IMR-90 (cell line): ENCODE measurements around the gene CD81. TPM values are rescaled to one million over a fixed set of nuclear protein-coding genes. Genes with fewer than 3 reads are reported as not detected.

ENCODE experiments used
- ATAC-seq: fragments of 200-7000 bp; cut with Tn5 transposase; 2 replicates; pipeline ENCODE4 v1.9.1; 2020; ENCODE audit warnings: low read depth, mild to moderate bottlenecking, moderate library complexity
- BruUV-seq: library from RNA; stranded (reverse); fragments of 400-500 nt; replicated peaks from 2 replicates; lab custom pipeline; 2021; lab: Mats Ljungman, UMichigan
- CTCF ChIA-PET: fragments of 300-600 bp; formaldehyde crosslinking; extraction: SDS; loops from one replicate; lab custom pipeline; 2021; ENCODE audit warnings: antibody characterized with exemption; lab: Yijun Ruan, JAX
- POLR2A ChIA-PET: fragments of 300-600 bp; sonication (Branson Sonifier 250); formaldehyde crosslinking; loops from one replicate; lab custom pipeline; 2022; ENCODE audit warnings: antibody characterized with exemption; ENCODE audit not compliant: unreplicated experiment; lab: Charles Lee
- DNase-seq: peaks from one replicate; pipeline ENCODE4 v3.0.0; 2013
- H2AFZ ChIP-seq: replicated peaks from 2 replicates; pipeline ENCODE3; 2013; ENCODE audit warnings: low read length, mild to moderate bottlenecking; ENCODE audit not compliant: poor library complexity
- H2AK5ac ChIP-seq: 2 replicates; pipeline ENCODE4 v1.6.1; 2013; ENCODE audit warnings: low read depth, low read length, inconsistent platforms
- H2AK9ac ChIP-seq: replicated peaks from 2 replicates; pipeline ENCODE3; 2013; ENCODE audit warnings: mild to moderate bottlenecking, low read depth, low read length, moderate library complexity; ENCODE audit not compliant: poor library complexity
- H2BK120ac ChIP-seq: 2 replicates; pipeline ENCODE4 v1.6.1; 2013; ENCODE audit warnings: low read depth, low read length, inconsistent platforms
- H2BK15ac ChIP-seq: 3 replicates; pipeline ENCODE4 v1.6.1; 2013; ENCODE audit warnings: low read depth, low read length, inconsistent platforms
- H2BK20ac ChIP-seq: 2 replicates; pipeline ENCODE4 v1.6.1; 2013; ENCODE audit warnings: low read depth, mild to moderate bottlenecking, inconsistent platforms, low read length, moderate library complexity
- H2BK5ac ChIP-seq: 2 replicates; pipeline ENCODE4 v1.6.1; 2013; ENCODE audit warnings: mild to moderate bottlenecking, low read depth, low read length, inconsistent platforms; ENCODE audit not compliant: poor library complexity, severe bottlenecking
- H3K14ac ChIP-seq: replicated peaks from 2 replicates; pipeline ENCODE4 v1.6.1; 2013; ENCODE audit warnings: low read depth, low read length, inconsistent platforms
- H3K18ac ChIP-seq: 2 replicates; pipeline ENCODE4 v1.6.1; 2013; ENCODE audit warnings: low read depth, low read length, control low read depth
- H3K23ac ChIP-seq: 2 replicates; pipeline ENCODE4 v1.6.1; 2013; ENCODE audit warnings: low read depth, low read length, inconsistent platforms
- H3K27ac ChIP-seq: 2 replicates; pipeline ENCODE4 v1.5.1; 2013; ENCODE audit warnings: mild to moderate bottlenecking, control low read depth, low read length; ENCODE audit not compliant: insufficient read depth
- H3K27me3 ChIP-seq: 2 replicates; pipeline ENCODE4 v1.6.1; 2013; ENCODE audit warnings: low read length; ENCODE audit not compliant: control insufficient read depth, insufficient read depth
- H3K36me3 ChIP-seq: 2 replicates; pipeline ENCODE4 v1.6.1; 2013; ENCODE audit warnings: low read length, mixed read lengths; ENCODE audit not compliant: control insufficient read depth, insufficient read depth
- H3K4ac ChIP-seq: 2 replicates; pipeline ENCODE4 v1.6.1; 2013; ENCODE audit warnings: low read depth, low read length, inconsistent platforms
- H3K4me1 ChIP-seq: 2 replicates; pipeline ENCODE4 v1.6.1; 2013; ENCODE audit warnings: low read length, mixed read lengths; ENCODE audit not compliant: control insufficient read depth, insufficient read depth
- H3K4me2 ChIP-seq: 2 replicates; pipeline ENCODE4 v1.6.1; 2013; ENCODE audit warnings: low read depth, mild to moderate bottlenecking, control low read depth, low read length, moderate library complexity
- H3K4me3 ChIP-seq: 2 replicates; pipeline ENCODE4 v1.5.1; 2013; ENCODE audit warnings: low read depth, mild to moderate bottlenecking, control low read depth, low read length, moderate library complexity; ENCODE audit not compliant: insufficient read depth
- H3K56ac ChIP-seq: 2 replicates; pipeline ENCODE4 v1.6.1; 2013; ENCODE audit warnings: low read length, inconsistent platforms; ENCODE audit not compliant: insufficient read depth; ENCODE audit errors: extremely low read depth
- H3K79me1 ChIP-seq, 2 experiments: 2 replicates each; pipeline ENCODE4 v1.6.1; 2013; ENCODE audit warnings: low read length in 2 of 2, inconsistent platforms in 1 of 2, low read depth in 1 of 2
- H3K9ac ChIP-seq: 2 replicates; pipeline ENCODE4 v1.6.1; 2013; ENCODE audit warnings: low read depth, low read length, control low read depth
- H3K9me1 ChIP-seq: 2 replicates; pipeline ENCODE4 v1.6.1; 2013; ENCODE audit warnings: low read length, inconsistent platforms; ENCODE audit not compliant: insufficient read depth
- H3K9me3 ChIP-seq: 2 replicates; pipeline ENCODE4 v1.6.1; 2013; ENCODE audit warnings: low read length; ENCODE audit not compliant: control insufficient read depth, insufficient read depth
- H4K20me1 ChIP-seq: 2 replicates; pipeline ENCODE4 v1.6.1; 2013; ENCODE audit warnings: low read length, inconsistent platforms; ENCODE audit not compliant: insufficient read depth
- H4K5ac ChIP-seq: 2 replicates; pipeline ENCODE4 v1.6.1; 2013; ENCODE audit warnings: mild to moderate bottlenecking, low read depth, low read length, control low read depth
- H4K8ac ChIP-seq, 2 experiments: 2 replicates each; pipeline ENCODE4 v1.6.1; 2013; ENCODE audit warnings: low read depth in 2 of 2, low read length in 2 of 2, control low read depth in 1 of 2, inconsistent platforms in 1 of 2
- H4K91ac ChIP-seq: 2 replicates; pipeline ENCODE4 v1.6.1; 2013; ENCODE audit warnings: low read depth, low read length, inconsistent platforms; ENCODE audit not compliant: insufficient read depth
- CEBPB ChIP-seq: IDR thresholded peaks from 2 replicates; pipeline ENCODE4 v1.6.1; 2012; ENCODE audit warnings: low read depth, low read length, improper control_type of control experiment
- CTCF ChIP-seq: conservative IDR thresholded peaks from 2 replicates; pipeline ENCODE4 v1.5.1; 2012; ENCODE audit warnings: mild to moderate bottlenecking, low read depth, low read length, improper control_type of control experiment
- ELK1 ChIP-seq: fragments of 150-350 bp; IDR thresholded peaks from 2 replicates; pipeline ENCODE4 v1.6.1; 2016; ENCODE audit warnings: low read depth, mild to moderate bottlenecking, low read length, moderate library complexity, borderline replicate concordance
- MAFK ChIP-seq: IDR thresholded peaks from 2 replicates; pipeline ENCODE4 v1.6.1; 2012; ENCODE audit warnings: low read depth, low read length, improper control_type of control experiment
- MAZ ChIP-seq: IDR thresholded peaks from 2 replicates; pipeline ENCODE4 v1.6.1; 2012; ENCODE audit warnings: low read depth, mild to moderate bottlenecking, low read length, improper control_type of control experiment, moderate library complexity, borderline replicate concordance
- MXI1 ChIP-seq: IDR thresholded peaks from 2 replicates; pipeline ENCODE4 v1.6.1; 2012; ENCODE audit warnings: low read depth, mild to moderate bottlenecking, low read length, moderate library complexity, borderline replicate concordance
- RFX5 ChIP-seq: IDR thresholded peaks from 2 replicates; pipeline ENCODE4 v1.8.0; 2012; ENCODE audit warnings: low read depth, mild to moderate bottlenecking, low read length, moderate library complexity
- WGBS, 2 experiments: methylation state at CpG; one replicate each; pipeline versions ENCODE4 v1.1.5 to v1.1.7; 2013; ENCODE audit warnings: missing lambda C conversion rate in 2 of 2; ENCODE audit not compliant: insufficient read length in 1 of 2; ENCODE audit errors: extremely low coverage in 2 of 2; 5-methylcytosine and 5-hydroxymethylcytosine counted together
- dilution Hi-C: fragments of 300-500 bp; cut with HindIII; formaldehyde crosslinking; loops from one replicate; pipeline ENCODE4 v1.14.3; 2018; ENCODE audit warnings: low sequenced_read_pairs; ENCODE audit not compliant: unreplicated experiment
- in situ Hi-C: fragments of 300-500 bp; cut with MboI; formaldehyde crosslinking; loops from 3 replicates; pipeline ENCODE4 v1.14.3; 2019; ENCODE audit warnings: low sequenced_read_pairs, inconsistent platforms, mixed read lengths
- intact Hi-C: fragments of 100-400 bp; cut with micrococcal nuclease; formaldehyde crosslinking; loops from 2 replicates; pipeline ENCODE4 v1.10.0; 2022
- polyA plus RNA-seq, 3 experiments: library from polyadenylated mRNA; depleted of rRNA; stranded (reverse); fragments of >200 nt; gene quantifications; 2 replicates each; pipeline ENCODE4 v1.2.3, GENCODE V29; 2012; ENCODE audit warnings: low replicate concordance in 1 of 3
- total RNA-seq: library from RNA; depleted of rRNA; stranded (reverse); fragments of >200 nt; gene quantifications from 2 replicates; pipeline ENCODE4 v1.2.3, GENCODE V29; 2012
- TF ChIP-seq, protein P1 (sequence below): fragments of 150-350 bp; IDR thresholded peaks from 2 replicates; pipeline ENCODE4 v1.6.1; 2017; ENCODE audit warnings: mild to moderate bottlenecking, antibody characterized with exemption, low read length, low read depth

The CD81 gene
- total and polyA plus RNA-seq, 2 of the 4 experiments (the other 2 are of a cell fraction) = 159 to 689 TPM

- Histone ChIP-seq H3K4me2 (no peak overlapping the region), H3K18ac (no peak overlapping the region), H3K36me3 (no peaks in the 10 kb centered on the region), H3K4ac (no peak overlapping the region), H3K4me3 (no peak overlapping the region), H3K9ac (no peak overlapping the region), H4K20me1 (0 out of 2 replicates have a peak, but pooled peaks cover 6% of the 10 kb centered on the region), H3K56ac (no peak overlapping the region), H4K5ac (no peak overlapping the region), H3K4me1 (no peaks in the 10 kb centered on the region), H2AFZ (no peak overlapping the region), H3K27me3 (peaks cover 5% of the 10 kb centered on the region; the same call in 1 of the 2 replicates), H3K27ac (no peak overlapping the region), H2AK9ac (no peak overlapping the region), H3K9me3 (no peaks in the 10 kb centered on the region), H2BK20ac (no peak overlapping the region), H2BK5ac (no peak overlapping the region), H4K8ac (no peak overlapping the region), H3K23ac (no peak overlapping the region), H3K9me1 (no peaks in the 10 kb centered on the region; the same call in 1 of the 2 replicates), H2BK120ac (no peak overlapping the region), H3K79me1 (no peaks in the 10 kb centered on the region), H3K14ac (no peak overlapping the region), H2BK15ac (no peak overlapping the region), H2AK5ac (no peak overlapping the region), H4K91ac (no peak overlapping the region)
- CTCF ChIA-PET = no interaction called here
- TF ChIP-seq CTCF = no peak
- TF ChIP-seq, protein P1, sequence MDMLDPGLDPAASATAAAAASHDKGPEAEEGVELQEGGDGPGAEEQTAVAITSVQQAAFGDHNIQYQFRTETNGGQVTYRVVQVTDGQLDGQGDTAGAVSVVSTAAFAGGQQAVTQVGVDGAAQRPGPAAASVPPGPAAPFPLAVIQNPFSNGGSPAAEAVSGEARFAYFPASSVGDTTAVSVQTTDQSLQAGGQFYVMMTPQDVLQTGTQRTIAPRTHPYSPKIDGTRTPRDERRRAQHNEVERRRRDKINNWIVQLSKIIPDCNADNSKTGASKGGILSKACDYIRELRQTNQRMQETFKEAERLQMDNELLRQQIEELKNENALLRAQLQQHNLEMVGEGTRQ = no peak
- no peak for TF ChIP-seq MXI1
- no peak for TF ChIP-seq MAZ
- no peak for TF ChIP-seq ELK1
- TF ChIP-seq CEBPB = no peak
- TF ChIP-seq MAFK = no peak
- no peak for TF ChIP-seq RFX5
- intact Hi-C loops (no loop called here), in situ Hi-C loops (no loop called here), dilution Hi-C loops (no loop called here)
- POLR2A ChIA-PET = no interaction called here
- ATAC-seq = no peak
- DNase-seq = no peak
- 100% methylated on average over 4 of the region's 16 CpGs; no CpG with 5 or more reads in 1 of the 2 experiments for WGBS, 2 experiments
- no TSS peak for BruUV-seq
Measured at GRCh38 chr11:2365571-2366210, 11.4 kb upstream of the CD81 start.
